ENCODE measurements around the gene CLASP1.

The CLASP1 gene

GRCh38 chr2:121427187-121427689, 222.0 kb downstream of the CLASP1 start:
- TF ChIP-seq SPI1 (IDR thresholded peaks at IDR 0.05; ENCODE audit: borderline replicate concordance, low read depth) (no peak), REST (IDR thresholded peaks at IDR 0.05; ENCODE audit: insufficient replicate concordance, low read depth) (no peak), GABPA (IDR thresholded peaks at IDR 0.05; ENCODE audit: low read depth) (no peak)
- Histone ChIP-seq H3K27ac (replicated peaks) (no peak overlapping the region), H3K27me3 (ENCODE audit: insufficient read depth, poor library complexity, severe bottlenecking) (no peaks in the 10 kb centered on the region), H3K4me3 (replicated peaks; ENCODE audit: insufficient read depth, low read length) (no peak overlapping the region)
- no peak for DNase-seq (ENCODE audit: low read depth in 1 of 2, low spot score in 1 of 2)

- DNase-seq (ENCODE audit: low read depth in 1 of 2, low spot score in 1 of 2), result no peak
- H3K4me3 ChIP-seq (replicated peaks; ENCODE audit: insufficient read depth, low read length), result no peak overlapping the region
- H3K27ac ChIP-seq (replicated peaks), result no peak overlapping the region
- TF ChIP-seq CTCF (IDR thresholded peaks at IDR 0.05; ENCODE audit: insufficient read depth, low read length), result no peak
- no peak for TF ChIP-seq GABPA (IDR thresholded peaks at IDR 0.05; ENCODE audit: low read depth)
- TF ChIP-seq REST (IDR thresholded peaks at IDR 0.05; ENCODE audit: insufficient replicate concordance, low read depth), result no peak
- no peak for TF ChIP-seq SPI1 (IDR thresholded peaks at IDR 0.05; ENCODE audit: borderline replicate concordance, low read depth)
- no peak for TF ChIP-seq POLR2AphosphoS5 (IDR thresholded peaks at IDR 0.05; ENCODE audit: low read depth)
- H3K27me3 ChIP-seq (ENCODE audit: insufficient read depth, poor library complexity, severe bottlenecking), result no peaks in the 10 kb centered on the region
These were observed 228.8 kb downstream of the CLASP1 start for GRCh38 chr2:121420486-121420885.

- Histone ChIP-seq H3K27ac (replicated peaks) (no peak overlapping the region), H3K4me3 (replicated peaks; ENCODE audit: insufficient read depth, low read length) (no peak overlapping the region), H3K27me3 (ENCODE audit: insufficient read depth, poor library complexity, severe bottlenecking) (no peaks in the 10 kb centered on the region)
- no peak for TF ChIP-seq SPI1 (IDR thresholded peaks at IDR 0.05; ENCODE audit: borderline replicate concordance, low read depth)
- DNase-seq (ENCODE audit: low read depth in 1 of 2, low spot score in 1 of 2), result no peak
These were observed 230.1 kb downstream of the CLASP1 start for GRCh38 chr2:121419081-121419699.

GRCh38 chr2:121418494-121419058, 230.7 kb downstream of the CLASP1 start:
- DNase-seq (ENCODE audit: low read depth in 1 of 2, low spot score in 1 of 2), result no peak
- H3K4me3 ChIP-seq (replicated peaks; ENCODE audit: insufficient read depth, low read length), result no peak overlapping the region
- no peak overlapping the region for H3K27ac ChIP-seq (replicated peaks)
- no peaks in the 10 kb centered on the region for H3K27me3 ChIP-seq (ENCODE audit: insufficient read depth, poor library complexity, severe bottlenecking)
- TF ChIP-seq REST (IDR thresholded peaks at IDR 0.05; ENCODE audit: insufficient replicate concordance, low read depth), result no peak
- TF ChIP-seq GABPA (IDR thresholded peaks at IDR 0.05; ENCODE audit: low read depth), result no peak
- no peak for TF ChIP-seq POLR2AphosphoS5 (IDR thresholded peaks at IDR 0.05; ENCODE audit: low read depth)
- TF ChIP-seq CTCF (IDR thresholded peaks at IDR 0.05; ENCODE audit: insufficient read depth, low read length), result no peak
- no peak for TF ChIP-seq SPI1 (IDR thresholded peaks at IDR 0.05; ENCODE audit: borderline replicate concordance, low read depth)

Measured in HL-60 (cell line).